Measurements from ENCODE around the gene REV3L. TPM values are rescaled to one million over a fixed set of nuclear protein-coding genes. Genes with fewer than 3 reads are reported as not detected.

REV3L gene
- total and polyA plus RNA-seq, 2 of the 13 experiments (the other 11 are each of a cell fraction or from before 2014, with no cell fraction given): 12.8 to 31.3 TPM

- TF ChIP-seq ZHX2 (IDR thresholded peaks at IDR 0.05; ENCODE audit: low read depth): peak; percentile 76
- no peak; the same call in 1 of the 2 replicates for TF ChIP-seq ZHX2 (CRISPR knock-in tag; IDR thresholded peaks at IDR 0.05; ENCODE audit: borderline replicate concordance)
- no peak; the same call in 1 of the 2 replicates for TF ChIP-seq ESRRA (CRISPR knock-in tag; IDR thresholded peaks at IDR 0.05; ENCODE audit: low read depth)
- peak; percentile 19; the same call in 1 of the 2 replicates for TF ChIP-seq RNF2 (conservative IDR thresholded peaks at IDR 0.05; ENCODE audit: low read depth)
- TF ChIP-seq GMEB2 (CRISPR knock-in tag; IDR thresholded peaks at IDR 0.05; ENCODE audit: low read depth): peak; percentile 32; the same call in 1 of the 2 replicates
- TF ChIP-seq, protein P1, sequence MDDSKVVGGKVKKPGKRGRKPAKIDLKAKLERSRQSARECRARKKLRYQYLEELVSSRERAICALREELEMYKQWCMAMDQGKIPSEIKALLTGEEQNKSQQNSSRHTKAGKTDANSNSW (CRISPR knock-in tag; IDR thresholded peaks at IDR 0.05; ENCODE audit: borderline replicate concordance): no peak; the same call in 1 of the 2 replicates
- TF ChIP-seq ZNF773 (CRISPR knock-in tag; IDR thresholded peaks at IDR 0.05; ENCODE audit: borderline replicate concordance): peak; percentile 45; the same call in 1 of the 2 replicates
- 0 out of 2 replicates have a peak, but pooled peaks have one; percentile 49 for TF ChIP-seq JDP2 (CRISPR knock-in tag; IDR thresholded peaks at IDR 0.05; ENCODE audit: borderline replicate concordance)
- TF ChIP-seq RFXANK (CRISPR knock-in tag; IDR thresholded peaks at IDR 0.05): no peak; the same call in none of the 2 replicates
- no peak for TF ChIP-seq CENPBD1 (CRISPR knock-in tag; IDR thresholded peaks at IDR 0.05; ENCODE audit: borderline replicate concordance, low read depth)
- no peak for TF ChIP-seq KDM1A (CRISPR knock-in tag; IDR thresholded peaks at IDR 0.05)
- TF ChIP-seq NKX3-1 (CRISPR knock-in tag; IDR thresholded peaks at IDR 0.05): no peak; the same call in 1 of the 2 replicates
- peak; percentile 37; the same call in 1 of the 2 replicates for TF ChIP-seq ZNF775 (CRISPR knock-in tag; IDR thresholded peaks at IDR 0.05; ENCODE audit: borderline replicate concordance)
- TF ChIP-seq ZNF652 (CRISPR knock-in tag; IDR thresholded peaks at IDR 0.05; ENCODE audit: borderline replicate concordance, low read depth): peak; percentile 23; the same call in 1 of the 2 replicates
- no peak for TF ChIP-seq ZNF256 (CRISPR knock-in tag; conservative IDR thresholded peaks at IDR 0.05)
- TF ChIP-seq NAIF1 (CRISPR knock-in tag; IDR thresholded peaks at IDR 0.05; ENCODE audit: borderline replicate concordance): peak; percentile 83; the same call in 1 of the 2 replicates
- TF ChIP-seq ADNP (CRISPR knock-in tag; IDR thresholded peaks at IDR 0.05): no peak
- TF ChIP-seq SYNCRIP (IDR thresholded peaks at IDR 0.05; ENCODE audit: insufficient read depth, low read depth, low read length): no peak
- no peak for TF ChIP-seq MYNN (CRISPR knock-in tag; IDR thresholded peaks at IDR 0.05; ENCODE audit: low read depth)
- no peak for TF ChIP-seq HNRNPH1 (optimal IDR thresholded peaks at IDR 0.05; ENCODE audit: low read depth, low read length)
- TF ChIP-seq EED (CRISPR knock-in tag; IDR thresholded peaks at IDR 0.05): no peak; the same call in 1 of the 2 replicates
- peak; percentile 94 for TF ChIP-seq RFX5 (IDR thresholded peaks at IDR 0.05; ENCODE audit: low read depth, low read length)
- no peak for TF ChIP-seq NFIC (IDR thresholded peaks at IDR 0.05; ENCODE audit: low read length)
Measured at GRCh38 chr6:111482959-111483735, at the start of gene REV3L (continued).

Data from HepG2 (cell line).